ENCODE results near the gene CNST. TPM values are rescaled to one million over a fixed set of nuclear protein-coding genes. Genes with fewer than 3 reads are reported as not detected.

CNST gene
- total RNA-seq, 4 donors from 2014 or later = 38.8 to 49.5 (median 41.7) TPM

- Histone ChIP-seq H3K9me3 (no peaks in the 10 kb centered on the region), H3K4me3 (replicated peaks in 1 of 3) (peak overlapping the region in 1 of 3 donors; percentile 4), H3K36me3 (no peaks in the 10 kb centered on the region), H3K27ac (peak overlapping the region in 2 of 3 donors; percentile 35 to 42), H3K4me1 (peaks cover 0 to 7% of the 10 kb centered on the region in 2 donors), H3K27me3 (no peaks in the 10 kb centered on the region)
- no peak for TF ChIP-seq POLR2A (IDR thresholded peaks at IDR 0.05)
- no peak for TF ChIP-seq CTCF (IDR thresholded peaks at IDR 0.05)
- 85 to 90% methylated on average over 8 of the region's 8 CpGs for whole genome bisulfite sequencing, 2 donors
- DNase-seq = no peak
- intact Hi-C loops (cut with DNase I) = loop anchor here (5.0 to 10.0 kb wide), 3 partner anchors 54 to 191 kb away; partner anchors contain the start of genes CNST, SMYD3 and TFB2M
These were observed 132.3 kb downstream of the CNST start for GRCh38 chr1:246698466-246699094.

GRCh38 chr1:246699095-246699735, 133.0 kb downstream of the CNST start:
- Histone ChIP-seq H3K4me1 (peaks cover 0 to 7% of the 10 kb centered on the region in 2 donors), H3K9me3 (no peaks in the 10 kb centered on the region), H3K36me3 (no peaks in the 10 kb centered on the region), H3K4me3 (replicated peaks in 1 of 3) (peak overlapping the region in 1 of 3 donors; percentile 4), H3K27ac (peak overlapping the region in 2 of 3 donors; percentile 35 to 42), H3K27me3 (no peaks in the 10 kb centered on the region)
- peak; percentile 70 to 88 (median 76) for TF ChIP-seq CTCF (IDR thresholded peaks at IDR 0.05)
- TF ChIP-seq POLR2A (IDR thresholded peaks at IDR 0.05) = peak in 1 of 2 donors; percentile 11
- peak; percentile 81 to 85 for DNase-seq
- WGBS, 2 donors = 10 to 11% methylated on average over 18 of the region's 18 CpGs
- intact Hi-C loops (cut with DNase I) = loop anchor here (5.0 to 10.0 kb wide), 3 partner anchors 53 to 192 kb away; partner anchors contain the start of genes CNST, SMYD3 and TFB2M

- no peak for DNase-seq
- Histone ChIP-seq H3K27me3 (no peaks in the 10 kb centered on the region), H3K27ac (no peak overlapping the region), H3K9me3 (no peaks in the 10 kb centered on the region), H3K4me1 (peaks cover 0 to 3% of the 10 kb centered on the region in 2 donors), H3K36me3 (no peaks in the 10 kb centered on the region), H3K4me3 (replicated peaks in 1 of 3) (no peak overlapping the region)
- WGBS, 2 donors = 43 to 50% methylated on average over 7 to 8 of the region's 8 CpGs
- no peak for TF ChIP-seq POLR2A (IDR thresholded peaks at IDR 0.05)
- TF ChIP-seq CTCF (IDR thresholded peaks at IDR 0.05) = no peak
- intact Hi-C loops (cut with DNase I) = no loop called here
These were observed 137.3 kb downstream of the CNST start for GRCh38 chr1:246703581-246703980.

- no peaks in the 10 kb centered on the region for H3K9me3 ChIP-seq
- no peaks in the 10 kb centered on the region for H3K27me3 ChIP-seq
- intact Hi-C loops (cut with DNase I) = no loop called here
- DNase-seq = no peak
- H3K4me3 ChIP-seq (replicated peaks in 1 of 3) = no peak overlapping the region
- no peaks in the 10 kb centered on the region for H3K4me1 ChIP-seq
- no peak for TF ChIP-seq POLR2A (IDR thresholded peaks at IDR 0.05)
- TF ChIP-seq CTCF (IDR thresholded peaks at IDR 0.05) = no peak
- H3K27ac ChIP-seq = no peak overlapping the region
- WGBS, 2 donors = 72 to 77% methylated on average over 3 of the region's 3 CpGs
- no peaks in the 10 kb centered on the region for H3K36me3 ChIP-seq
These were observed 139.1 kb downstream of the CNST start for GRCh38 chr1:246705368-246705767.

- no peak overlapping the region for H3K4me3 ChIP-seq (replicated peaks in 1 of 3)
- no peaks in the 10 kb centered on the region for H3K27me3 ChIP-seq
- 89 to 94% methylated on average over 6 of the region's 6 CpGs for WGBS, 2 donors
- intact Hi-C loops (cut with DNase I) = no loop called here
- DNase-seq = no peak
- no peak overlapping the region for H3K27ac ChIP-seq
- no peaks in the 10 kb centered on the region for H3K4me1 ChIP-seq
- H3K36me3 ChIP-seq = no peaks in the 10 kb centered on the region
- no peaks in the 10 kb centered on the region for H3K9me3 ChIP-seq
- TF ChIP-seq CTCF (IDR thresholded peaks at IDR 0.05) (no peak), POLR2A (IDR thresholded peaks at IDR 0.05) (no peak)
These were observed 141.9 kb downstream of the CNST start for GRCh38 chr1:246708166-246708565.
